ENCODE data around the gene ANKRD16. TPM values are rescaled to one million over a fixed set of nuclear protein-coding genes. Genes with fewer than 3 reads are reported as not detected.
"Not testable (repeated sequence)": the region's sequence is repeated elsewhere in the genome, so short reads cannot be mapped to it uniquely, and the experiment has no call there.

ANKRD16 gene
- total RNA-seq, 2 experiments from 2014 or later: 7.5 to 7.8 TPM

DNA sequence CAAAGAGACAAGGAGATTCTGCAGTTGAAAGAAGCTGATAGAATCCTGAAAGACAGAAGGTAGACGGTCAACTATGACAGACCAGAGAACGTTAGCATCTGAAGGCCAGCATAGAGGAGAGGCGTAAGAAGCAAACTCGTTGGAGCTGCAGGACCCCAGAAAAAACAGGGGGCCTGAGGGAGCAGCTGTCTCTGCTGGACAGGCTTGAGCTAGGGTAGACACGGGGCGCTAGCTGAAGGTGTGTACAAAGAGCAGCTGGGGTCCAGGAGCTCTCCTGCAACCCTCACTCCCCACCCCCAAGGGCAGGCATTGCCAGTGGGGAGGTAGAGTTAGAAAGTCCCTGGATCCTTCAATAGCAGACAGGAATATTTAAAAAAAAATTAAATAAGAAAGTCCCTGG is 61.9 kb downstream of the ANKRD16 start:
- DNase-seq (no peak), ATAC-seq (no peak)
- H3K9me3 Mint-ChIP-seq: no peaks in the 10 kb centered on the region
- H3K4me1 Mint-ChIP-seq (ENCODE audit: low read depth): no peaks in the 10 kb centered on the region
- intact Hi-C loops (cut with micrococcal nuclease): no loop called here
- ChIA-PET CTCF (interaction anchor here (1.2 to 1.7 kb wide), 2 partner anchors 16 to 20 kb away, joined by 3 read pairs; no protein-coding TSS in a partner anchor), POLR2A (no interaction called here)
- H3K27ac Mint-ChIP-seq: no peak overlapping the region
- no peak overlapping the region for H3K4me3 Mint-ChIP-seq
- H3K36me3 Mint-ChIP-seq (ENCODE audit: low read depth): no peaks in the 10 kb centered on the region
- H3K27me3 Mint-ChIP-seq: no peaks in the 10 kb centered on the region
- TF ChIP-seq, protein P1, sequence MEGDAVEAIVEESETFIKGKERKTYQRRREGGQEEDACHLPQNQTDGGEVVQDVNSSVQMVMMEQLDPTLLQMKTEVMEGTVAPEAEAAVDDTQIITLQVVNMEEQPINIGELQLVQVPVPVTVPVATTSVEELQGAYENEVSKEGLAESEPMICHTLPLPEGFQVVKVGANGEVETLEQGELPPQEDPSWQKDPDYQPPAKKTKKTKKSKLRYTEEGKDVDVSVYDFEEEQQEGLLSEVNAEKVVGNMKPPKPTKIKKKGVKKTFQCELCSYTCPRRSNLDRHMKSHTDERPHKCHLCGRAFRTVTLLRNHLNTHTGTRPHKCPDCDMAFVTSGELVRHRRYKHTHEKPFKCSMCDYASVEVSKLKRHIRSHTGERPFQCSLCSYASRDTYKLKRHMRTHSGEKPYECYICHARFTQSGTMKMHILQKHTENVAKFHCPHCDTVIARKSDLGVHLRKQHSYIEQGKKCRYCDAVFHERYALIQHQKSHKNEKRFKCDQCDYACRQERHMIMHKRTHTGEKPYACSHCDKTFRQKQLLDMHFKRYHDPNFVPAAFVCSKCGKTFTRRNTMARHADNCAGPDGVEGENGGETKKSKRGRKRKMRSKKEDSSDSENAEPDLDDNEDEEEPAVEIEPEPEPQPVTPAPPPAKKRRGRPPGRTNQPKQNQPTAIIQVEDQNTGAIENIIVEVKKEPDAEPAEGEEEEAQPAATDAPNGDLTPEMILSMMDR (IDR thresholded peaks at IDR 0.05): no peak

DNA sequence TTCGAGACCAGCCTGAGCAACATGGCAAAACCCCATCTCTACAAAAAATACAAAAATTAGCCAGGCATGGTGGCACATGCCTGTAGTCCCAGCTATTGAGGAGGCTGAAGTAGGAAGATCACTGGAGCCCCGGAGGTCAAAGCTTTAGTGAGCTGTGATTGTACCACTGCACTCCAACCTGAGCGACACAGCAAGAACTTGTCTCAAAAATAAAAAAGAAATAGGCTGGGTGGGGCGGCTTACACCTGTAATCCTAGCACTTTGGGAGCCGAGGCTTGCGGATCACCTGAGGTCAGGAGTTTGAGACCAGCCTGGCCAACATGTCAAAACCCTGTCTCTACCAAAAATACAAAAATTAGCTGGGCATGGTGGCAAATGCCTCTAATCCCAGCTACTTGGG is 63.2 kb downstream of the ANKRD16 start:
- H3K27me3 Mint-ChIP-seq; DNase-seq; H3K36me3 Mint-ChIP-seq (ENCODE audit: low read depth); intact Hi-C loops (cut with micrococcal nuclease); ATAC-seq; H3K9me3 Mint-ChIP-seq; H3K27ac Mint-ChIP-seq; H3K4me3 Mint-ChIP-seq; H3K4me1 Mint-ChIP-seq (ENCODE audit: low read depth): not testable (repeated sequence)
- ChIA-PET CTCF (interaction anchor here (1.2 to 1.7 kb wide), 3 partner anchors 17 to 384 kb away, joined by 3 read pairs; no protein-coding TSS in a partner anchor), POLR2A (interaction anchor here (0.6 kb wide), 1 partner anchor 13 kb away, joined by 4 read pairs; the partner anchor contains the start of gene GDI2)

DNA sequence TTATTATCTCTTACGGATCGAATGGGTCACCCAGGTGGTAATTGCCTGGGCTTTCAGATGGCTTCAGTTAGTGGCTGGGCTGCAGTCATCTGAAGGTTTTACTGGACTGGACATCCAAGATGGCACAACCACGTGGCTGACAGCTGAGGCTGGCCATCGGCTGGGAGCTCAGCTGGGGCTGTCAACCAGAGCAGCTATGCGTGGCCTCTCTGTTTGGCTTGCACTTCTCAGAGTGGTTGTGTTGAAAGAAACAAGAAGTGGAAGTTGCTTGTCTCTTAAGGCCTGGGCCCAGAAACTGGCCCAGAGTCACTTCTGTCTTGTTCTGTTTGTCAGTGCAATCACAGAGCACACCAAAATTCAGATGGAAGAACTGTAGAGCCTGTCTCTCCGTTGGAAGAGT is 70.8 kb downstream of the ANKRD16 start:
- no peak overlapping the region for H3K27ac Mint-ChIP-seq

DNA sequence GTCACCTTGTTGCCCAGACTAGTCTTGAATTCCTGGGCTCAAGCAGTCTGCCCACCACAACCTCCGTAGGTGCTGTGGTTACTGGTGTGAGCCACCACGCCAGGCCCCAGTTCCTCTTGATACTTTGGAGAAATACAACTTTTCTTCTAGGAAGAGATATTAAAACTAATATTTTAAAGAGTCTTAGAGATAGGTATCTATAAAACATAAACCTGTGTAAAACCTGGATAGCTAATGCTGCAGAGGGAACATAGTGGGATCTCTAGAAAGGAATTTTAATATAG is 71.7 kb downstream of the ANKRD16 start:
- ATAC-seq: no peak
- Mint-ChIP-seq H3K4me1 (ENCODE audit: low read depth) (peaks cover 45% of the 10 kb centered on the region), H3K9me3 (peaks cover 5% of the 10 kb centered on the region), H3K4me3 (no peak overlapping the region), H3K27ac (peak overlapping the region; percentile 75), H3K36me3 (ENCODE audit: low read depth) (peaks cover 15% of the 10 kb centered on the region), H3K27me3 (no peaks in the 10 kb centered on the region)
- TF ChIP-seq, protein P1 (IDR thresholded peaks at IDR 0.05): no peak
- POLR2A ChIA-PET: interaction anchor here (0.6 to 1.8 kb wide), 3 partner anchors 12 to 193 kb away, joined by 3 to 4 read pairs (median 4); no protein-coding TSS in a partner anchor
- CTCF ChIA-PET: interaction anchor here (0.8 to 4.0 kb wide), 3 partner anchors 13 to 62 kb away, joined by 3 to 18 read pairs (median 3); no protein-coding TSS in a partner anchor
- intact Hi-C loops (cut with micrococcal nuclease): loop anchor here (10.0 kb wide), 3 partner anchors 133 to 267 kb away; partner anchors contain the start of genes IL15RA, RBM17 and TASOR2
- DNase-seq: peak; percentile 14

More for the DNA sequence above, 70.8 kb downstream of the ANKRD16 start:
- intact Hi-C loops (cut with micrococcal nuclease): loop anchor here (10.0 kb wide), 3 partner anchors 134 to 266 kb away; partner anchors contain the start of genes IL15RA, RBM17 and TASOR2
- Mint-ChIP-seq H3K4me3 (no peak overlapping the region), H3K9me3 (peaks cover 5% of the 10 kb centered on the region), H3K27me3 (no peaks in the 10 kb centered on the region), H3K4me1 (ENCODE audit: low read depth) (peaks cover 45% of the 10 kb centered on the region), H3K36me3 (ENCODE audit: low read depth) (peaks cover 15% of the 10 kb centered on the region)
- ATAC-seq: no peak
- POLR2A ChIA-PET: interaction anchor here (1.0 to 1.8 kb wide), 2 partner anchors 12 to 192 kb away, joined by 3 to 4 read pairs; no protein-coding TSS in a partner anchor
- TF ChIP-seq, protein P1 (IDR thresholded peaks at IDR 0.05): no peak
- DNase-seq: no peak
- CTCF ChIA-PET: interaction anchor here (0.7 to 4.0 kb wide), 4 partner anchors 55 to 189 kb away, joined by 3 to 18 read pairs (median 3); no protein-coding TSS in a partner anchor

DNA sequence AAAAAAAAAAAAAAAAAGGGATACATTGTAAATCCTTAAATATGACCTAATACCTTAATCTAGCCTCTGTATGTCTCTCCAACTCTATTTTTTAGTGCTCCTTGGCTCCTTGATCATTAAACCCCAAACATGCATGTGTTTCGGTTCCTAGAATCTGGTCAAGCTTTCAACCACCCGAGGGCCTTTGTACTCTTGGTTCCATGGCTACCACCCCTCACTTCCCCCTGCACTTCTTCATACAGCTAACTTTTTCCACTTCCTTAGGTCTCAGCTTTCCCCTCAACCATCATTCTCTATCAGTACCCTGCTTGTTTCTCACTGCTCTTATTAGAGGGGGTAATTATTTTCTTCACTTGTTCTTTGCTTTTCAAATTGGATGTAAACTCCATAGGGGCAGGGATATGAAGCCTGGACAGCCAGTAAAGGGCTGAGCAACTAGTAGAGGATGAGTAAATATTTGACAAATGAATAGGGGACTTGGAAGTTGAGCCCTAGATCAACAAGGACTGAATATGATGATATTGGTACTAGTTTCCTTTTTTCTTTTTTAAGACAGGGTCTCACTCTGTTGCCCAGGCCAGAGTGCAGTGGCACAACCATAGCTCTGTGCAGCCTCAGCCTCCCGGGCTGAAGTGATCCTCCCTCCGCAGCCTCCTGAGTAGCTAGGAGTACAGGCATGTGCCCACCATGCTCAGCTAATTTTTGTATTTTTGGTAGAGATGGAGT is 72.2 kb downstream of the ANKRD16 start:
- Mint-ChIP-seq H3K4me1 (ENCODE audit: low read depth) (peaks cover 45% of the 10 kb centered on the region), H3K36me3 (ENCODE audit: low read depth) (peaks cover 15% of the 10 kb centered on the region), H3K9me3 (peaks cover 5% of the 10 kb centered on the region), H3K27me3 (no peaks in the 10 kb centered on the region), H3K27ac (peak overlapping the region; percentile 75), H3K4me3 (peak overlapping the region; percentile 4)
- ChIA-PET POLR2A (interaction anchor here (0.6 to 1.8 kb wide), 2 partner anchors 11 to 26 kb away, joined by 4 read pairs; no protein-coding TSS in a partner anchor), CTCF (interaction anchor here (0.9 to 4.0 kb wide), 2 partner anchors 13 to 56 kb away, joined by 3 to 18 read pairs; no protein-coding TSS in a partner anchor)
- DNase-seq: peak; percentile 73
- intact Hi-C loops (cut with micrococcal nuclease): loop anchor here (10.0 kb wide), 3 partner anchors 133 to 267 kb away; partner anchors contain the start of genes IL15RA, RBM17 and TASOR2
- ATAC-seq: peak; percentile 9
- TF ChIP-seq, protein P1 (IDR thresholded peaks at IDR 0.05): no peak
